CD4-positive, alpha-beta T cell treated with Interleukin-6 for 4 hours (primary cell): ENCODE measurements around the gene EFTUD2.
"Not testable (repeated sequence)": the region's sequence is repeated elsewhere in the genome, so short reads cannot be mapped to it uniquely, and the experiment has no call there.

Source experiments
- DNase-seq: peaks from one replicate; pipeline ENCODE4 v3.0.0-alpha.2; 2020; ENCODE audit warnings: mixed read lengths

EFTUD2 gene

GRCh38 chr17:44899074-44899782 is at the start of gene EFTUD2:
EFTUD2 (minus strand) TSS chr17:44899445; CDS start chr17:44894521, 4,924 bp downstream.
- DNase-seq: peak; percentile 92

- DNase-seq: no peak
Measured at GRCh38 chr17:44948315-44948795, 49.1 kb upstream of the EFTUD2 start.

GRCh38 chr17:44947461-44948314 is 48.4 kb upstream of the EFTUD2 start, which contains the start of gene KIF18B:
KIF18B (minus strand) TSS chr17:44947773; CDS start chr17:44936344, 11,429 bp downstream.
- peak; percentile 88 for DNase-seq

GRCh38 chr17:44945652-44946051 is 46.4 kb upstream of the EFTUD2 start:
- not testable (repeated sequence) for DNase-seq

- no peak for DNase-seq
Measured at GRCh38 chr17:44942456-44942855, 43.2 kb upstream of the EFTUD2 start.

GRCh38 chr17:44941712-44942331 is 42.6 kb upstream of the EFTUD2 start:
- DNase-seq: no peak

- no peak for DNase-seq
Measured at GRCh38 chr17:44940768-44941167, 41.5 kb upstream of the EFTUD2 start.

GRCh38 chr17:44940317-44940716 is 41.1 kb upstream of the EFTUD2 start:
- DNase-seq: no peak

- no peak for DNase-seq
Measured at GRCh38 chr17:44935116-44935515, 35.9 kb upstream of the EFTUD2 start.

- no peak for DNase-seq
Measured at GRCh38 chr17:44934745-44935105, 35.5 kb upstream of the EFTUD2 start.

- DNase-seq: no peak
Measured at GRCh38 chr17:44933824-44934744, 34.8 kb upstream of the EFTUD2 start.

GRCh38 chr17:44932787-44933097 is 33.5 kb upstream of the EFTUD2 start:
- DNase-seq: no peak

GRCh38 chr17:44932096-44932786 is 33.0 kb upstream of the EFTUD2 start:
- DNase-seq: no peak

- no peak for DNase-seq
Measured at GRCh38 chr17:44931376-44931775, 32.1 kb upstream of the EFTUD2 start.

- no peak for DNase-seq
Measured at GRCh38 chr17:44930667-44931066, 31.4 kb upstream of the EFTUD2 start.

GRCh38 chr17:44928950-44929720 is 29.9 kb upstream of the EFTUD2 start:
- DNase-seq: no peak

- DNase-seq: no peak
Measured at GRCh38 chr17:44928136-44928535, 28.9 kb upstream of the EFTUD2 start.

GRCh38 chr17:44927696-44928095 is 28.5 kb upstream of the EFTUD2 start:
- no peak for DNase-seq

- no peak for DNase-seq
Measured at GRCh38 chr17:44926821-44927525, 27.7 kb upstream of the EFTUD2 start.
